Panc1 (cell line): ENCODE data around the gene DKK3.

Source experiments
- TF ChIP-seq, protein P1 (sequence below): fragments of 450-650 bp; IDR thresholded peaks from 2 replicates; pipeline ENCODE4 v1.5.1; 2017; ENCODE audit warnings: mild to moderate bottlenecking
- TF ChIP-seq, protein P2 (sequence below), 2 experiments: IDR thresholded peaks; 2 replicates each; pipeline ENCODE4 v1.6.1; 2011 to 2012; ENCODE audit warnings: low read depth in 2 of 2, control low read depth in 1 of 2, low read length in 1 of 2, mild to moderate bottlenecking in 1 of 2, moderate library complexity in 1 of 2; ENCODE audit not compliant: insufficient read depth in 1 of 2

DNA sequence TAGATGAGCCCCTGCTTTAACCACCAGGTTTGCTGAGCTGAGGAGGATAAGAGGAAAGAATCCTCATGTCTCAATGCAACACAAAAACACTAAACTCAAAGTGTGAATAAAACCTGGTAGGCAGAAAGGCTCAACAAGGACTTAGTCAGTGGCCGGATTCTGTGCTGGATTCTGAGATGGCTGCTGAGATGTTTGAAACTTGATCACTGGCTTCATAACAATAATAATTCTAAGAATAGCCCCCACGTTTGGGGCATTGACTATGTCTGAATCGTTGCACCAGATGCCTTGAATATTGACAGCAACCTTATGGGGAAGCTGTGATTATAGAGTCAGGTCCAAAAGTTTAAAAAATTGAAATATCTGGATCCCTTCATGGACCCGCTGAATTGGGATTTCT is 4.6 kb downstream of the DKK3 start:
- TF ChIP-seq, protein P1, sequence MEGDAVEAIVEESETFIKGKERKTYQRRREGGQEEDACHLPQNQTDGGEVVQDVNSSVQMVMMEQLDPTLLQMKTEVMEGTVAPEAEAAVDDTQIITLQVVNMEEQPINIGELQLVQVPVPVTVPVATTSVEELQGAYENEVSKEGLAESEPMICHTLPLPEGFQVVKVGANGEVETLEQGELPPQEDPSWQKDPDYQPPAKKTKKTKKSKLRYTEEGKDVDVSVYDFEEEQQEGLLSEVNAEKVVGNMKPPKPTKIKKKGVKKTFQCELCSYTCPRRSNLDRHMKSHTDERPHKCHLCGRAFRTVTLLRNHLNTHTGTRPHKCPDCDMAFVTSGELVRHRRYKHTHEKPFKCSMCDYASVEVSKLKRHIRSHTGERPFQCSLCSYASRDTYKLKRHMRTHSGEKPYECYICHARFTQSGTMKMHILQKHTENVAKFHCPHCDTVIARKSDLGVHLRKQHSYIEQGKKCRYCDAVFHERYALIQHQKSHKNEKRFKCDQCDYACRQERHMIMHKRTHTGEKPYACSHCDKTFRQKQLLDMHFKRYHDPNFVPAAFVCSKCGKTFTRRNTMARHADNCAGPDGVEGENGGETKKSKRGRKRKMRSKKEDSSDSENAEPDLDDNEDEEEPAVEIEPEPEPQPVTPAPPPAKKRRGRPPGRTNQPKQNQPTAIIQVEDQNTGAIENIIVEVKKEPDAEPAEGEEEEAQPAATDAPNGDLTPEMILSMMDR: no peak
- TF ChIP-seq, protein P2, sequence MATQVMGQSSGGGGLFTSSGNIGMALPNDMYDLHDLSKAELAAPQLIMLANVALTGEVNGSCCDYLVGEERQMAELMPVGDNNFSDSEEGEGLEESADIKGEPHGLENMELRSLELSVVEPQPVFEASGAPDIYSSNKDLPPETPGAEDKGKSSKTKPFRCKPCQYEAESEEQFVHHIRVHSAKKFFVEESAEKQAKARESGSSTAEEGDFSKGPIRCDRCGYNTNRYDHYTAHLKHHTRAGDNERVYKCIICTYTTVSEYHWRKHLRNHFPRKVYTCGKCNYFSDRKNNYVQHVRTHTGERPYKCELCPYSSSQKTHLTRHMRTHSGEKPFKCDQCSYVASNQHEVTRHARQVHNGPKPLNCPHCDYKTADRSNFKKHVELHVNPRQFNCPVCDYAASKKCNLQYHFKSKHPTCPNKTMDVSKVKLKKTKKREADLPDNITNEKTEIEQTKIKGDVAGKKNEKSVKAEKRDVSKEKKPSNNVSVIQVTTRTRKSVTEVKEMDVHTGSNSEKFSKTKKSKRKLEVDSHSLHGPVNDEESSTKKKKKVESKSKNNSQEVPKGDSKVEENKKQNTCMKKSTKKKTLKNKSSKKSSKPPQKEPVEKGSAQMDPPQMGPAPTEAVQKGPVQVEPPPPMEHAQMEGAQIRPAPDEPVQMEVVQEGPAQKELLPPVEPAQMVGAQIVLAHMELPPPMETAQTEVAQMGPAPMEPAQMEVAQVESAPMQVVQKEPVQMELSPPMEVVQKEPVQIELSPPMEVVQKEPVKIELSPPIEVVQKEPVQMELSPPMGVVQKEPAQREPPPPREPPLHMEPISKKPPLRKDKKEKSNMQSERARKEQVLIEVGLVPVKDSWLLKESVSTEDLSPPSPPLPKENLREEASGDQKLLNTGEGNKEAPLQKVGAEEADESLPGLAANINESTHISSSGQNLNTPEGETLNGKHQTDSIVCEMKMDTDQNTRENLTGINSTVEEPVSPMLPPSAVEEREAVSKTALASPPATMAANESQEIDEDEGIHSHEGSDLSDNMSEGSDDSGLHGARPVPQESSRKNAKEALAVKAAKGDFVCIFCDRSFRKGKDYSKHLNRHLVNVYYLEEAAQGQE (IDR thresholded peaks at IDR 0.05; ENCODE audit: insufficient read depth in 1 of 2, low read depth in 2 of 2, low read length in 1 of 2): no peak
